Measurements from ENCODE around the gene HERPUD2.

The HERPUD2 gene

GRCh38 chr7:35717013-35717412 lies 22.1 kb upstream of the HERPUD2 start:
- DNase-seq (ENCODE audit: low read depth), result no peak
- no peak overlapping the region for H3K4me3 ChIP-seq (ENCODE audit: control insufficient read depth, low read depth, low read length)
- TF ChIP-seq CTCF (IDR thresholded peaks at IDR 0.05; ENCODE audit: control insufficient read depth, insufficient read depth, low read depth, low read length, missing control alignments), result no peak

- DNase-seq (ENCODE audit: low read depth), result no peak
- H3K4me3 ChIP-seq (ENCODE audit: control insufficient read depth, low read depth, low read length), result no peak overlapping the region
- no peak for TF ChIP-seq CTCF (IDR thresholded peaks at IDR 0.05; ENCODE audit: control insufficient read depth, insufficient read depth, low read depth, low read length, missing control alignments)
These were observed 21.3 kb upstream of the HERPUD2 start for GRCh38 chr7:35716038-35716803.

- H3K4me3 ChIP-seq (ENCODE audit: control insufficient read depth, low read depth, low read length), result no peak overlapping the region
- no peak for TF ChIP-seq CTCF (IDR thresholded peaks at IDR 0.05; ENCODE audit: control insufficient read depth, insufficient read depth, low read depth, low read length, missing control alignments)
- no peak for DNase-seq (ENCODE audit: low read depth)
These were observed 19.9 kb upstream of the HERPUD2 start for GRCh38 chr7:35714862-35715261.

GRCh38 chr7:35714407-35714806 lies 19.5 kb upstream of the HERPUD2 start:
- DNase-seq (ENCODE audit: low read depth), result no peak
- no peak for TF ChIP-seq CTCF (IDR thresholded peaks at IDR 0.05; ENCODE audit: control insufficient read depth, insufficient read depth, low read depth, low read length, missing control alignments)
- no peak overlapping the region for H3K4me3 ChIP-seq (ENCODE audit: control insufficient read depth, low read depth, low read length)

GRCh38 chr7:35712563-35713226 lies 17.8 kb upstream of the HERPUD2 start:
- TF ChIP-seq CTCF (IDR thresholded peaks at IDR 0.05; ENCODE audit: control insufficient read depth, insufficient read depth, low read depth, low read length, missing control alignments), result no peak
- no peak overlapping the region for H3K4me3 ChIP-seq (ENCODE audit: control insufficient read depth, low read depth, low read length)
- DNase-seq (ENCODE audit: low read depth), result no peak

GRCh38 chr7:35707422-35707821 lies 12.5 kb upstream of the HERPUD2 start:
- peak; percentile 18 for DNase-seq (ENCODE audit: low read depth)
- no peak overlapping the region for H3K4me3 ChIP-seq (ENCODE audit: control insufficient read depth, low read depth, low read length)
- no peak for TF ChIP-seq CTCF (IDR thresholded peaks at IDR 0.05; ENCODE audit: control insufficient read depth, insufficient read depth, low read depth, low read length, missing control alignments)

Measured in AG09309 (cell line).